Measurements from ENCODE around the gene CDYL. TPM values are rescaled to one million over a fixed set of nuclear protein-coding genes. Genes with fewer than 3 reads are reported as not detected.

The CDYL gene
- total RNA-seq, 1 experiment from 2014 or later: 60.8 TPM

GRCh38 chr6:4873928-4874327 lies 97.7 kb downstream of the CDYL start:
- H2AFZ ChIP-seq: no peak overlapping the region
- TF ChIP-seq EZH2 (IDR thresholded peaks at IDR 0.05; ENCODE audit: low read depth): no peak
- TF ChIP-seq, protein P1, sequence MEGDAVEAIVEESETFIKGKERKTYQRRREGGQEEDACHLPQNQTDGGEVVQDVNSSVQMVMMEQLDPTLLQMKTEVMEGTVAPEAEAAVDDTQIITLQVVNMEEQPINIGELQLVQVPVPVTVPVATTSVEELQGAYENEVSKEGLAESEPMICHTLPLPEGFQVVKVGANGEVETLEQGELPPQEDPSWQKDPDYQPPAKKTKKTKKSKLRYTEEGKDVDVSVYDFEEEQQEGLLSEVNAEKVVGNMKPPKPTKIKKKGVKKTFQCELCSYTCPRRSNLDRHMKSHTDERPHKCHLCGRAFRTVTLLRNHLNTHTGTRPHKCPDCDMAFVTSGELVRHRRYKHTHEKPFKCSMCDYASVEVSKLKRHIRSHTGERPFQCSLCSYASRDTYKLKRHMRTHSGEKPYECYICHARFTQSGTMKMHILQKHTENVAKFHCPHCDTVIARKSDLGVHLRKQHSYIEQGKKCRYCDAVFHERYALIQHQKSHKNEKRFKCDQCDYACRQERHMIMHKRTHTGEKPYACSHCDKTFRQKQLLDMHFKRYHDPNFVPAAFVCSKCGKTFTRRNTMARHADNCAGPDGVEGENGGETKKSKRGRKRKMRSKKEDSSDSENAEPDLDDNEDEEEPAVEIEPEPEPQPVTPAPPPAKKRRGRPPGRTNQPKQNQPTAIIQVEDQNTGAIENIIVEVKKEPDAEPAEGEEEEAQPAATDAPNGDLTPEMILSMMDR (conservative IDR thresholded peaks at IDR 0.05): no peak
- H3K4me1 ChIP-seq (replicated peaks; ENCODE audit: insufficient read depth): no peaks in the 10 kb centered on the region
- no peaks in the 10 kb centered on the region for H3K9me3 ChIP-seq (ENCODE audit: insufficient read depth, low read depth)
- H3K36me3 ChIP-seq (ENCODE audit: low read depth): no peaks in the 10 kb centered on the region
- H3K27me3 ChIP-seq (ENCODE audit: insufficient read depth, low read depth): no peaks in the 10 kb centered on the region
- ChIA-PET CTCF (no interaction called here), POLR2A (ENCODE audit: unreplicated experiment) (interaction anchor here (0.7 kb wide), 1 partner anchor 187 kb away, joined by 7 read pairs; no protein-coding TSS in a partner anchor)
- H3K4me3 ChIP-seq: no peak overlapping the region
- no peak overlapping the region for H3K4me2 ChIP-seq
- no peaks in the 10 kb centered on the region for H3K9me2 ChIP-seq (ENCODE audit: insufficient read depth)
- intact Hi-C loops (cut with micrococcal nuclease; ENCODE audit: unreplicated experiment): no loop called here
- no peak for DNase-seq
- BruUV-seq (replicated peaks): no TSS peak
- H3K79me2 ChIP-seq (ENCODE audit: low read depth): peaks cover 72% of the 10 kb centered on the region
- no peaks in the 10 kb centered on the region for H4K20me1 ChIP-seq (ENCODE audit: insufficient read depth)
- no peak overlapping the region for H3K27ac ChIP-seq
- H3F3A ChIP-seq (ENCODE audit: insufficient read depth, low read depth): no peaks in the 10 kb centered on the region

GRCh38 chr6:4879741-4880275 lies 103.6 kb downstream of the CDYL start:
- Histone ChIP-seq H3K4me3 (no peak overlapping the region), H3K27ac (no peak overlapping the region), H3F3A (ENCODE audit: insufficient read depth, low read depth) (no peaks in the 10 kb centered on the region), H3K79me2 (ENCODE audit: low read depth) (peaks cover 43% of the 10 kb centered on the region), H3K9me3 (ENCODE audit: insufficient read depth, low read depth) (no peaks in the 10 kb centered on the region), H4K20me1 (ENCODE audit: insufficient read depth) (no peaks in the 10 kb centered on the region), H3K9me2 (ENCODE audit: insufficient read depth) (no peaks in the 10 kb centered on the region), H2AFZ (no peak overlapping the region), H3K4me2 (no peak overlapping the region), H3K4me1 (replicated peaks; ENCODE audit: insufficient read depth) (no peaks in the 10 kb centered on the region), H3K27me3 (ENCODE audit: insufficient read depth, low read depth) (no peaks in the 10 kb centered on the region), H3K36me3 (ENCODE audit: low read depth) (no peaks in the 10 kb centered on the region)
- ChIA-PET POLR2A (ENCODE audit: unreplicated experiment) (no interaction called here), CTCF (no interaction called here)
- intact Hi-C loops (cut with micrococcal nuclease; ENCODE audit: unreplicated experiment): no loop called here
- no TSS peak for BruUV-seq (replicated peaks)
- no peak for TF ChIP-seq EZH2 (IDR thresholded peaks at IDR 0.05; ENCODE audit: low read depth)
- TF ChIP-seq, protein P1 (conservative IDR thresholded peaks at IDR 0.05): no peak
- no peak for DNase-seq

DNA sequence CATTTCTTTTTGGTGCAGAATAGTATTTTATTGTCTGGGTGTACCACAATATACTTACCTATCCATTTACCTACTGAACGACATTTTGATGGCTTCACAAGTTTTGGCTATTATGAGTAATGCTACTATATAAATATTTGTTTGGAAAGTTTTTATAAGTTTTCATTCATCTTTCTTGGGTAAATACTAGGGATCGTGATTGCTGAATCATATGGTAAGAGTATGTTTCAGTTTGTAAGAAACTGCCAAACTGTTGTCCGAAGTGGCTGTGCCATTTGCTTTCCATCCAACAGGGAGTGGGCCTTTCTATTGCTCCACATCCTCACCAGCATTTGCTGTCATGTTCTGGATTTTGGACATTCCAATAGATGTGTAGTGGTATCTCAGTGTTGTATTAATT lies 104.2 kb downstream of the CDYL start:
- Histone ChIP-seq H3K9me3 (ENCODE audit: insufficient read depth, low read depth) (no peaks in the 10 kb centered on the region), H3K4me1 (replicated peaks; ENCODE audit: insufficient read depth) (no peaks in the 10 kb centered on the region), H3K79me2 (ENCODE audit: low read depth) (peaks cover 38% of the 10 kb centered on the region), H4K20me1 (ENCODE audit: insufficient read depth) (no peaks in the 10 kb centered on the region), H3K4me2 (no peak overlapping the region), H3F3A (ENCODE audit: insufficient read depth, low read depth) (no peaks in the 10 kb centered on the region), H3K27ac (no peak overlapping the region), H2AFZ (no peak overlapping the region), H3K4me3 (no peak overlapping the region), H3K9me2 (ENCODE audit: insufficient read depth) (no peaks in the 10 kb centered on the region), H3K27me3 (ENCODE audit: insufficient read depth, low read depth) (no peaks in the 10 kb centered on the region), H3K36me3 (ENCODE audit: low read depth) (no peaks in the 10 kb centered on the region)
- TF ChIP-seq, protein P1 (conservative IDR thresholded peaks at IDR 0.05): no peak
- no peak for TF ChIP-seq EZH2 (IDR thresholded peaks at IDR 0.05; ENCODE audit: low read depth)
- no peak for DNase-seq
- no TSS peak for BruUV-seq (replicated peaks)
- intact Hi-C loops (cut with micrococcal nuclease; ENCODE audit: unreplicated experiment): no loop called here
- ChIA-PET CTCF (no interaction called here), POLR2A (ENCODE audit: unreplicated experiment) (no interaction called here)

All from PC-9 (cell line).